Smooth muscle cell (in vitro differentiated cells): ENCODE data around the gene GRB10. TPM values are rescaled to one million over a fixed set of nuclear protein-coding genes. Genes with fewer than 3 reads are reported as not detected.

Source experiments
- DNase-seq: peaks from one replicate; lab custom pipeline; 2025; ENCODE audit not compliant: unreplicated experiment; lab: John Stamatoyannopoulos, UW
- H2AFZ ChIP-seq: fragments of 200-600 bp; sonication (generic); 2 replicates; pipeline ENCODE4 v1.6.0; 2016; ENCODE audit warnings: antibody characterized with exemption, low read depth, mild to moderate bottlenecking
- H3F3A ChIP-seq: fragments of 200-600 bp; sonication (generic); 2 replicates; pipeline ENCODE4 v1.6.0; 2017; ENCODE audit warnings: antibody characterized with exemption, low read depth
- H3K27ac ChIP-seq: fragments of 200-600 bp; sonication (generic); 2 replicates; pipeline ENCODE4 v1.5.1; 2016; ENCODE audit warnings: low read depth, mild to moderate bottlenecking
- H3K27me3 ChIP-seq: fragments of 200-600 bp; sonication (generic); 2 replicates; pipeline ENCODE4 v1.6.1; 2016; ENCODE audit warnings: low read depth, mild to moderate bottlenecking
- H3K36me3 ChIP-seq: fragments of 200-600 bp; sonication (generic); 2 replicates; pipeline ENCODE4 v1.5.1; 2016; ENCODE audit warnings: low read depth
- H3K4me1 ChIP-seq: fragments of 200-600 bp; sonication (generic); 2 replicates; pipeline ENCODE4 v1.5.1; 2016; ENCODE audit warnings: low read depth
- H3K4me2 ChIP-seq: fragments of 200-600 bp; sonication (generic); 2 replicates; pipeline ENCODE4 v1.6.0; 2016; ENCODE audit warnings: mild to moderate bottlenecking
- H3K4me3 ChIP-seq: fragments of 200-600 bp; sonication (generic); 2 replicates; pipeline ENCODE4 v1.5.1; 2016; ENCODE audit warnings: mild to moderate bottlenecking
- H3K79me2 ChIP-seq: fragments of 200-600 bp; sonication (generic); 2 replicates; pipeline ENCODE4 v1.6.0; 2016; ENCODE audit warnings: low read depth, mild to moderate bottlenecking
- H3K9ac ChIP-seq: fragments of 200-600 bp; sonication (generic); 2 replicates; pipeline ENCODE4 v1.6.0; 2016; ENCODE audit warnings: low read depth
- H3K9me3 ChIP-seq: fragments of 200-600 bp; sonication (generic); replicated peaks from 2 replicates; pipeline ENCODE4 v1.5.1; 2016; ENCODE audit warnings: low read depth
- H4K20me1 ChIP-seq: fragments of 200-600 bp; sonication (generic); 2 replicates; pipeline ENCODE4 v1.6.0; 2016; ENCODE audit warnings: low read depth
- CTCF ChIP-seq: fragments of 200-600 bp; sonication (generic); IDR thresholded peaks from 2 replicates; pipeline ENCODE4 v1.5.1; 2017; ENCODE audit warnings: borderline replicate concordance, mild to moderate bottlenecking, antibody characterized with exemption; ENCODE audit not compliant: insufficient read depth, poor library complexity, severe bottlenecking
- WGBS: methylation state at CpG from one replicate; pipeline ENCODE4 v1.1.7; 2016; ENCODE audit warnings: low lambda C conversion rate; 5-methylcytosine and 5-hydroxymethylcytosine counted together
- polyA plus RNA-seq: library from polyadenylated mRNA; unstranded; fragments of >200 nt; fragmentation: Nextera tagmentation; extraction: Ambion mirVana; gene quantifications from 2 replicates; pipeline ENCODE4 v1.2.1, GENCODE V29; 2016
- total RNA-seq: library from RNA; depleted of rRNA; stranded (reverse); fragments of >200 nt; gene quantifications from 2 replicates; pipeline ENCODE4 v1.2.3, GENCODE V29; 2014

Gene GRB10
- total and polyA plus RNA-seq, 2 experiments from 2014 or later: 18.0 to 20.1 TPM

DNA sequence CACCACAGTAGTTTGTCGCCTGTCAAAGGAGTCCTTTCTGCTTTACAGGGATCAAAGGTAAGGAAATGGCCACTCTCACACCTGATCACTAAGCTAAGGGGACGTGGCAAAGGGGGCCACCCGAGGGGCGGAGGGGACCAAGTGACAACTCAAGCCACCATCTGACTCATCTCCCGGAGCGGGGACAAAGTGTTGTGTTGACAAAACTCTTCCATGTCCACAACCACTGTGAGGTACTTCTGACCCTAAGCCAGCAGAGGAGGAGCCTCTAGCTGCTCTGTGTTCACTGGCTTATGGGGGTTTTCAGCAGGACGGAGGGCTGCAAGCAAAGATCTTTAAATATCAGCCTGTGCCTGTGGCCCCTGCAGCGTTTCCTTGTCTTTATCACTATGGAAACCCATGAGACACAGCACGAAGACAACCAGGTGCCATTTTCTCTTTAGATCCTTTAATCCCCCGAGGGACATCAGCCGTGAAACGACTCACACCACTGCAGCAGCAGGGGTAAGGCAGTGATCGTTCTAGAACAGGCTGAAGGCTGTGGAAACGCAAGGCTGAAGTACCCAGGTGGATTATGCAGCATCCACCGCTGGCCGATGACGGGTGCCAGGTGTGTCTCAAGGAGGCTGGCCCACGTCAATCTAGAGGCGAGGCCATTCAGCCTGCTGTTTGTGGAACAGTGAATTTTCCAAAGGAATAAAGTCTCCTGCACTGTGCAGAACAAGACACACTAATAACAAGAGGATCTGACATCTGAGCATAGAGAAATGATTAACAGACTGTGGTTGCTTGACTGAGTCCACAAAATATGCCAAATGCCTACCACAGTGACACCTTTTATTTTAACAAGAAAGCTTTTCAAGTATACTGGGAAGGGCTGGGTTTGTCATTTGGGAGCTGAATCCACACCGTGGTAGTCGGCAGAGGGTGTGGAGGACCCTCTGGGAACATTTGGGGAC lies 190.9 kb downstream of the GRB10 start:
- H3K79me2 ChIP-seq: no peaks in the 10 kb centered on the region
- no peaks in the 10 kb centered on the region for H3F3A ChIP-seq
- H3K27ac ChIP-seq: no peak overlapping the region
- no peaks in the 10 kb centered on the region for H3K27me3 ChIP-seq
- DNase-seq: no peak
- no peaks in the 10 kb centered on the region for H3K9me3 ChIP-seq
- H2AFZ ChIP-seq: no peak overlapping the region
- H3K9ac ChIP-seq: no peak overlapping the region
- no peak overlapping the region for H3K4me2 ChIP-seq
- H3K36me3 ChIP-seq: no peaks in the 10 kb centered on the region
- peaks cover 8% of the 10 kb centered on the region for H3K4me1 ChIP-seq
- H3K4me3 ChIP-seq: no peak overlapping the region
- no peak for TF ChIP-seq CTCF
- H4K20me1 ChIP-seq: no peaks in the 10 kb centered on the region
- 87% methylated on average over 21 of the region's 21 CpGs for WGBS

- Histone ChIP-seq H3K27ac (no peak overlapping the region), H2AFZ (no peak overlapping the region), H3K9ac (no peak overlapping the region), H3K27me3 (no peaks in the 10 kb centered on the region), H3K4me3 (no peak overlapping the region), H3K79me2 (no peaks in the 10 kb centered on the region), H3K4me2 (no peak overlapping the region), H3K36me3 (no peaks in the 10 kb centered on the region), H3F3A (no peaks in the 10 kb centered on the region), H3K9me3 (no peaks in the 10 kb centered on the region), H4K20me1 (no peaks in the 10 kb centered on the region), H3K4me1 (peaks cover 8% of the 10 kb centered on the region)
- 97% methylated on average over 5 of the region's 5 CpGs for WGBS
- no peak for DNase-seq
- TF ChIP-seq CTCF: no peak
These were observed 191.6 kb downstream of the GRB10 start for GRCh38 chr7:50591098-50591479.

- H3K9me3 ChIP-seq: no peaks in the 10 kb centered on the region
These were observed 192.2 kb downstream of the GRB10 start for GRCh38 chr7:50590535-50590934.

More at GRCh38 chr7:50590535-50590934, 192.2 kb downstream of the GRB10 start:
- Histone ChIP-seq H3K4me2 (no peak overlapping the region), H3K79me2 (no peaks in the 10 kb centered on the region), H3K36me3 (no peaks in the 10 kb centered on the region), H3K4me1 (peaks cover 8% of the 10 kb centered on the region), H2AFZ (no peak overlapping the region), H3K4me3 (no peak overlapping the region), H4K20me1 (no peaks in the 10 kb centered on the region), H3K9ac (no peak overlapping the region), H3K27me3 (no peaks in the 10 kb centered on the region), H3K27ac (no peak overlapping the region), H3F3A (no peaks in the 10 kb centered on the region)
- no peak for DNase-seq
- no peak for TF ChIP-seq CTCF
- WGBS: 93% methylated on average over 13 of the region's 13 CpGs
